Retinal pigment epithelial cell (primary cell): ENCODE measurements around the gene DPP6.

Source experiments
- DNase-seq: peaks from one replicate; pipeline ENCODE4 v3.0.0-alpha.2; 2010; ENCODE audit warnings: low read depth
- H3K4me3 ChIP-seq: 2 replicates; pipeline ENCODE4 v1.5.1; 2011; ENCODE audit warnings: mild to moderate bottlenecking, low read length, control low read depth, moderate library complexity
- TF ChIP-seq, protein P1 (sequence below): conservative IDR thresholded peaks from 2 replicates; pipeline ENCODE4 v1.5.1; 2011; ENCODE audit warnings: low read depth, low read length, control low read depth, inconsistent platforms

DPP6 gene

DNA sequence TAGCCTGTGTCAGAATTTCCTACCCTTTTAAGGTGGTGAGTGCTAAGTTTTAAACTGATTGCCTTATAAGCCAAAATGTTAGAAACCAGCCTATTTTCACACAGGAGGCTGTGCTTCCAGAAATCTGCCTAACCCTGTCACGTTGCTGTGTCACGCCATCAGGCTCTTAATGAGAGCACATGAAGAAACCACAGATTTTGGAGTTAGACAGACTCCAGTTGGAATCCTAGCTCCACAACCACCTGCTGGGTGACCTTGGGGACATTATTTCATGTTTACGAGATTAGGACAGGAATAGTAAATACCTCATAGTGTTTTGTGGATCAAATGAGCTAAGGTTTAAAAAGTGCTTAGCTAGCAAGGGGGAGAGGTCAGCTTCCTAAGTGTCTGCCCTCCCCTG lies 321.8 kb downstream of the DPP6 start:
- no peak overlapping the region for H3K4me3 ChIP-seq
- no peak for DNase-seq
- TF ChIP-seq, protein P1, sequence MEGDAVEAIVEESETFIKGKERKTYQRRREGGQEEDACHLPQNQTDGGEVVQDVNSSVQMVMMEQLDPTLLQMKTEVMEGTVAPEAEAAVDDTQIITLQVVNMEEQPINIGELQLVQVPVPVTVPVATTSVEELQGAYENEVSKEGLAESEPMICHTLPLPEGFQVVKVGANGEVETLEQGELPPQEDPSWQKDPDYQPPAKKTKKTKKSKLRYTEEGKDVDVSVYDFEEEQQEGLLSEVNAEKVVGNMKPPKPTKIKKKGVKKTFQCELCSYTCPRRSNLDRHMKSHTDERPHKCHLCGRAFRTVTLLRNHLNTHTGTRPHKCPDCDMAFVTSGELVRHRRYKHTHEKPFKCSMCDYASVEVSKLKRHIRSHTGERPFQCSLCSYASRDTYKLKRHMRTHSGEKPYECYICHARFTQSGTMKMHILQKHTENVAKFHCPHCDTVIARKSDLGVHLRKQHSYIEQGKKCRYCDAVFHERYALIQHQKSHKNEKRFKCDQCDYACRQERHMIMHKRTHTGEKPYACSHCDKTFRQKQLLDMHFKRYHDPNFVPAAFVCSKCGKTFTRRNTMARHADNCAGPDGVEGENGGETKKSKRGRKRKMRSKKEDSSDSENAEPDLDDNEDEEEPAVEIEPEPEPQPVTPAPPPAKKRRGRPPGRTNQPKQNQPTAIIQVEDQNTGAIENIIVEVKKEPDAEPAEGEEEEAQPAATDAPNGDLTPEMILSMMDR = no peak

DNA sequence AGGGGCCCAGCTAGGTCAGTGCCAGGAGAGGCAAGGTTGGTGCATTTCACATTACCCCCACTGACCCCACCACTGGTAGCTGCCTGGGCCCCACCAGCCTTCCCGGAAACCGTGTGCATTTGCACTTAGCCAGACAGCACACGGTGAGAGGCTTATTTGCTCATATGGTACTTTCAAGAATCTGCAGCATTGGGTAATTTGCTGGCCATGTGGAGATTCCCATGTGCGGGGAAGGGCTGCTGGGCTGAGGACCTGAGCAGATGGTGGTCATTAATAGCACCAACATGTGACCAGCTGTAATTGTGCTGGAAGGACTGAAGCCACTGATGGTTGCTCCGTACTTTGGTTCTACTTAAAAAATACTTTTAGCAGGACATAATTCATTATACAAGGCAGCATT lies 323.8 kb downstream of the DPP6 start:
- no peak overlapping the region for H3K4me3 ChIP-seq
- DNase-seq = no peak
- TF ChIP-seq, protein P1 = no peak

DNA sequence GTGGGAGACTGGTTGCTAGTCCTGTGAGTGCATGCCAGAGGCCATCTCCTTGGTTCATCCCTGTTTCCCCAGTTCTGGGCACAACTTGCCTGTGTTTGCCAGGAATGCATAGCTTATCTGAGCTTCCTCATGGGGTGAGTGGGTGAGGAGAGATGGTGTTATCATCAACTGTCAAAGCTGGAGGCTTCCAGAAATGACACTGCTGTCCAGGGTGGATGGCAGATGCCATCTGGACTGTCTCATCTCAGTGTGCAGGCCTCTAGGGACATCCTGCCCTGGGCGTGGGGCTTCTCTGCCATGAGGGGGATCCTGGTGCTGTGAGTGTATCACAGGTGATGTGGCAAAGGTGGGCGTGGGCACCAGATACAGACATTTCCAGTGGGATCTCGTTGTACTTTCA lies 328.6 kb downstream of the DPP6 start:
- H3K4me3 ChIP-seq = no peak overlapping the region
- TF ChIP-seq, protein P1 = no peak
- no peak for DNase-seq

DNA sequence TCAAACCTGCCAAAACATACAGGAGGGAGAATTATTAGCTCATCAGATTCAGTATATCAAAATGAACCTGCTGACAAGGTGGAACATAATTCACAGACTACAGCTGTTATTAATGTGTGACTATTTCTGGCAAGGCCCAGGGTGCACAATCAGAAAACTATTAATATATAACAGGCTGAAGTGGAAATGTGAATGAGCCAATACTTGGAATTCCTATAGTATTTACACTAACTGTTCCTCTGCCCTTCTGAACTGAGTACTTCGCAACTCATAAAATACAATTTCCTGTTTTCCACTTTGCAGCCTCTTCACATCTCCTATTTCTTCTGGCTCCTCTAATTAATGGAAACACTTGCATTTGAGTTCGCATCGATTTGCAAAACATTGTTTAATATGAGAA lies 330.8 kb downstream of the DPP6 start:
- no peak overlapping the region for H3K4me3 ChIP-seq
- TF ChIP-seq, protein P1 = no peak
- DNase-seq = no peak

DNA sequence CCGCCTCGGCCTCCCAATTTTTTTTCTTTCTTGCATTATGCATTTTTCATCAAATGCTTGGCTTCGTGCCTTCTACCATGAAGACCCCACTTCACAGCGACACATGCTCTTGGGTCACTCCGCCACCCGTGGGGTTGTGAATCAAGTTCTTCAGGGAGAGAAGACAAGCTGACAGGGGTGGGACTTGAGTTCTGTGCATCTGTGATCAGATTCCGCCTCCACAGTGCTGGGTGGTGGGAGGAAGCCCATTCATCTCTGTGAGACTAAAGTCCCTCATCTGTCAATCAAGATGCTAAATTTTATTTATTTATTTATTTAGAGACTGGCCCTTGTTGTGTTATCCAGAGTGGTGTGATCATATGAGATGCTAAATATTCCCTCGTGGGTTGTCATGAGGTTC lies 333.0 kb downstream of the DPP6 start:
- TF ChIP-seq, protein P1 = no peak
- DNase-seq = no peak
- H3K4me3 ChIP-seq = no peak overlapping the region

DNA sequence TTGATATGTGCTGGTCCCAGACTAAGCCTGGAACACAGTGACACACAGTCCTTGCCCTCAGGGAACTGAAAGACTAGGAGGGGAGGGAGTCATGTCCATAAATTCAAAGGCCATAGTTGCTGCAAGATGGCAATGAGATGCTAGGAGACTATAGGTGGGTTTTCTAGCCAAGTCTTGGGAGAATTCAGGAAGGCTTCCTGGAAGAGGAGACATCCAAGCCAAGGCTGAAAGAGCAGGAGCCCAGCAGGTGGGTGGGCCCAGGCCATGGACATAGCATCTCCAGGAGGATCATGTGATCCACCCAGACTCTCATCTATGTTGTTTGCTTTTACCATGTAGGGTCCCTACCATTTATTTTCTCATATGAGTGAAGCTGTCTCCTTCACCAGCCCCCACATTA lies 335.1 kb downstream of the DPP6 start:
- no peak for DNase-seq
- no peak overlapping the region for H3K4me3 ChIP-seq
- TF ChIP-seq, protein P1 = no peak

DNA sequence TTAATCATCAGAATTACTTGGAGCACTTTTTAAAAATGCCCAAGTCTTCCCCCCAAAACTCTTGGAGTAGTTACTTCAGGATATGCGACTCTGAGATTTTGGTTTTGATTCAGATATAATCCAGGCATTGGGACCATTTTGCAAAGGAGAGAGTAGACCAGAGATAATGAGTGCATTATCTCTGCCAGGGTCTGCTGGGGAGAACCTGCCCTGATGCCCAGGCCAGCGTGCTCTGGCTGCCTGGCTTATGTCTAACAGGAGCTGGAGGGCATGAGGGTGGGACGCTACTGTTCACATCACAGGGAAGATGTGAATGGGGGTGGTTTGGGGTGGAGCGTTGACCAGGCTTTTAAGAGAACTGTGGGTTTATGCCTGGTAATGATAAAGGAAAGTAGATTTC lies 336.2 kb downstream of the DPP6 start:
- DNase-seq = no peak
- H3K4me3 ChIP-seq = no peak overlapping the region
- TF ChIP-seq, protein P1 = no peak
